ENCODE data around the gene P4HA3.

Gene P4HA3

GRCh38 chr11:74311352-74311926, at the start of gene P4HA3:
TSS of gene P4HA3 (minus strand) at chr11:74311640. CDS start at chr11:74311611, 29 bp downstream.
- no peak within 1 kb of the TSS for H3K27ac ChIP-seq (ENCODE audit: low read length)
- H3K9me3 ChIP-seq (ENCODE audit: insufficient read depth, low read length, severe bottlenecking) = peaks cover under 1% of the 10 kb centered on the region
- TF ChIP-seq EZH2 (IDR thresholded peaks at IDR 0.05; ENCODE audit: borderline replicate concordance, low read depth, low read length, severe bottlenecking) (no peak), CTCF (IDR thresholded peaks at IDR 0.05; ENCODE audit: borderline replicate concordance, extremely low read depth, low read length, poor library complexity, severe bottlenecking) (no peak)
- H3K36me3 ChIP-seq (ENCODE audit: insufficient read depth, low read length) = no peaks in the 10 kb centered on the region
- no peak within 1 kb of the TSS for H2AFZ ChIP-seq (ENCODE audit: low read depth, low read length)
- no peaks in the 10 kb centered on the region for H3K4me1 ChIP-seq (ENCODE audit: insufficient read depth, low read length)
- H4K20me1 ChIP-seq (ENCODE audit: insufficient read depth, low read length) = no peaks in the 10 kb centered on the region
- peaks cover 4% of the 10 kb centered on the region for H3K27me3 ChIP-seq (ENCODE audit: insufficient read depth, low read length, poor library complexity)
- no peak within 1 kb of the TSS for H3K4me2 ChIP-seq (ENCODE audit: insufficient read depth, low read length)
- no peak for ATAC-seq (ENCODE audit: insufficient read depth, low read depth)
- no peaks in the 10 kb centered on the region for H3K79me2 ChIP-seq (ENCODE audit: insufficient read depth, low read length)
- H3K4me3 ChIP-seq (ENCODE audit: low read depth in 1 of 2, low read length in 2 of 2) = no peak within 1 kb of the TSS
- no peak for DNase-seq
- H3K9ac ChIP-seq (ENCODE audit: low read depth, low read length) = no peak within 1 kb of the TSS

- ATAC-seq (ENCODE audit: insufficient read depth, low read depth) (no peak), DNase-seq (no peak)
- Histone ChIP-seq H3K79me2 (ENCODE audit: insufficient read depth, low read length) (no peaks in the 10 kb centered on the region), H3K4me2 (ENCODE audit: insufficient read depth, low read length) (no peak overlapping the region), H2AFZ (ENCODE audit: low read depth, low read length) (no peak overlapping the region), H3K36me3 (ENCODE audit: insufficient read depth, low read length) (peaks cover 5% of the 10 kb centered on the region; the same call in 1 of the 2 replicates), H3K4me3 (ENCODE audit: low read depth in 1 of 2, low read length in 2 of 2) (no peak overlapping the region), H4K20me1 (ENCODE audit: insufficient read depth, low read length) (no peaks in the 10 kb centered on the region), H3K9me3 (ENCODE audit: insufficient read depth, low read length, severe bottlenecking) (peaks cover 6% of the 10 kb centered on the region), H3K9ac (ENCODE audit: low read depth, low read length) (no peak overlapping the region), H3K27me3 (ENCODE audit: insufficient read depth, low read length, poor library complexity) (no peaks in the 10 kb centered on the region), H3K4me1 (ENCODE audit: insufficient read depth, low read length) (no peaks in the 10 kb centered on the region), H3K27ac (ENCODE audit: low read length) (no peak overlapping the region)
- no peak for TF ChIP-seq EZH2 (IDR thresholded peaks at IDR 0.05; ENCODE audit: borderline replicate concordance, low read depth, low read length, severe bottlenecking)
- no peak for TF ChIP-seq CTCF (IDR thresholded peaks at IDR 0.05; ENCODE audit: borderline replicate concordance, extremely low read depth, low read length, poor library complexity, severe bottlenecking)
Observed at GRCh38 chr11:74357449-74357848, 46.0 kb upstream of the P4HA3 start.

- ATAC-seq (ENCODE audit: insufficient read depth, low read depth) (no peak), DNase-seq (no peak)
- TF ChIP-seq CTCF (IDR thresholded peaks at IDR 0.05; ENCODE audit: borderline replicate concordance, extremely low read depth, low read length, poor library complexity, severe bottlenecking) (no peak), EZH2 (IDR thresholded peaks at IDR 0.05; ENCODE audit: borderline replicate concordance, low read depth, low read length, severe bottlenecking) (no peak)
- Histone ChIP-seq H3K9ac (ENCODE audit: low read depth, low read length) (no peak overlapping the region), H3K4me2 (ENCODE audit: insufficient read depth, low read length) (no peak overlapping the region), H4K20me1 (ENCODE audit: insufficient read depth, low read length) (no peaks in the 10 kb centered on the region), H3K27ac (ENCODE audit: low read length) (no peak overlapping the region), H3K4me3 (ENCODE audit: low read depth in 1 of 2, low read length in 2 of 2) (no peak overlapping the region), H3K36me3 (ENCODE audit: insufficient read depth, low read length) (peaks cover 2% of the 10 kb centered on the region; the same call in 1 of the 2 replicates), H3K9me3 (ENCODE audit: insufficient read depth, low read length, severe bottlenecking) (peaks cover 6% of the 10 kb centered on the region), H3K4me1 (ENCODE audit: insufficient read depth, low read length) (no peaks in the 10 kb centered on the region), H3K27me3 (ENCODE audit: insufficient read depth, low read length, poor library complexity) (no peaks in the 10 kb centered on the region), H3K79me2 (ENCODE audit: insufficient read depth, low read length) (no peaks in the 10 kb centered on the region), H2AFZ (ENCODE audit: low read depth, low read length) (no peak overlapping the region)
Observed at GRCh38 chr11:74355626-74356025, 44.2 kb upstream of the P4HA3 start.
